Mesendoderm (in vitro differentiated cells): ENCODE data around the gene CCDC196.
"Not testable (repeated sequence)": the region's sequence is repeated elsewhere in the genome, so short reads cannot be mapped to it uniquely, and the experiment has no call there.

ENCODE experiments used
- DNase-seq: peaks from one replicate; pipeline ENCODE4 v3.0.0; 2013
- H2AK5ac ChIP-seq: 2 replicates; pipeline ENCODE4 v1.6.1; 2013; ENCODE audit warnings: low read length, inconsistent platforms
- H2BK120ac ChIP-seq: 2 replicates; pipeline ENCODE4 v1.6.1; 2013; ENCODE audit warnings: low read depth, mild to moderate bottlenecking, low read length, moderate library complexity, mixed read lengths
- H2BK15ac ChIP-seq: replicated peaks from 2 replicates; pipeline ENCODE4 v1.6.1; 2013; ENCODE audit warnings: low read depth, mild to moderate bottlenecking, moderate library complexity
- H2BK5ac ChIP-seq: 2 replicates; pipeline ENCODE4 v1.6.1; 2013; ENCODE audit warnings: low read length, inconsistent platforms
- H3K18ac ChIP-seq: 2 replicates; pipeline ENCODE4 v1.6.1; 2013; ENCODE audit warnings: mild to moderate bottlenecking, low read length, mixed read lengths
- H3K23ac ChIP-seq: one replicate; pipeline ENCODE4 v1.6.1; 2013; ENCODE audit warnings: low read length
- H3K27ac ChIP-seq: 2 replicates; pipeline ENCODE4 v1.5.1; 2013; ENCODE audit warnings: low read depth, mild to moderate bottlenecking, inconsistent platforms, low read length, moderate library complexity
- H3K27me3 ChIP-seq: 2 replicates; pipeline ENCODE4 v1.6.1; 2013; ENCODE audit warnings: low read length, control low read depth, mild to moderate bottlenecking, inconsistent platforms; ENCODE audit not compliant: insufficient read depth, poor library complexity
- H3K36me3 ChIP-seq: 2 replicates; pipeline ENCODE4 v1.6.1; 2013; ENCODE audit warnings: low read length, inconsistent platforms; ENCODE audit not compliant: control insufficient read depth, insufficient read depth
- H3K4ac ChIP-seq: one replicate; pipeline ENCODE4 v1.6.1; 2013; ENCODE audit warnings: low read depth, mild to moderate bottlenecking, low read length, moderate library complexity
- H3K4me1 ChIP-seq: 2 replicates; pipeline ENCODE4 v1.6.1; 2013; ENCODE audit warnings: low read depth, low read length, inconsistent platforms; ENCODE audit not compliant: control insufficient read depth
- H3K4me2 ChIP-seq: 2 replicates; pipeline ENCODE4 v1.6.1; 2013; ENCODE audit warnings: low read length
- H3K4me3 ChIP-seq: 2 replicates; pipeline ENCODE4 v1.5.1; 2013; ENCODE audit warnings: mild to moderate bottlenecking, low read length
- H3K56ac ChIP-seq: one replicate; pipeline ENCODE4 v1.6.1; 2013; ENCODE audit warnings: low read length
- H3K79me1 ChIP-seq: 2 replicates; pipeline ENCODE4 v1.6.1; 2013; ENCODE audit warnings: low read length, inconsistent platforms
- H3K79me2 ChIP-seq: 2 replicates; pipeline ENCODE4 v1.6.1; 2013; ENCODE audit warnings: mild to moderate bottlenecking, low read length; ENCODE audit not compliant: control insufficient read depth, insufficient read depth
- H3K9ac ChIP-seq: 2 replicates; pipeline ENCODE4 v1.6.1; 2013; ENCODE audit warnings: low read length, inconsistent platforms
- H4K5ac ChIP-seq: one replicate; pipeline ENCODE4 v1.6.1; 2013; ENCODE audit warnings: low read length
- H4K8ac ChIP-seq: one replicate; pipeline ENCODE4 v1.6.1; 2013; ENCODE audit warnings: low read depth, mild to moderate bottlenecking, control low read depth, low read length, moderate library complexity
- WGBS: extraction: QIAGEN DNeasy Blood & Tissue Kit; methylation state at CpG from one replicate; pipeline ENCODE4 v1.1.7; 2013; ENCODE audit warnings: low lambda C conversion rate, missing lambda C conversion rate; ENCODE audit not compliant: insufficient coverage; ENCODE audit errors: extremely low coverage; 5-methylcytosine and 5-hydroxymethylcytosine counted together

The CCDC196 gene

GRCh38 chr14:66496188-66496807, 10.1 kb downstream of the CCDC196 start:
- no CpG with 5 or more reads among the region's 4 CpGs for WGBS
- H3K23ac ChIP-seq = no peak overlapping the region
- no peak overlapping the region for H3K56ac ChIP-seq
- H2BK5ac ChIP-seq = no peak overlapping the region
- no peaks in the 10 kb centered on the region for H3K27me3 ChIP-seq
- no peak overlapping the region for H4K5ac ChIP-seq
- no peak overlapping the region for H2AK5ac ChIP-seq
- H2BK120ac ChIP-seq = no peak overlapping the region
- H3K18ac ChIP-seq = no peak overlapping the region
- no peak overlapping the region for H3K4me3 ChIP-seq
- DNase-seq = no peak
- H3K27ac ChIP-seq = no peak overlapping the region
- H3K79me2 ChIP-seq = no peaks in the 10 kb centered on the region
- no peaks in the 10 kb centered on the region for H3K4me1 ChIP-seq
- H3K36me3 ChIP-seq = no peaks in the 10 kb centered on the region
- H3K9ac ChIP-seq = no peak overlapping the region
- no peak overlapping the region for H3K4me2 ChIP-seq
- no peaks in the 10 kb centered on the region for H3K79me1 ChIP-seq
- no peak overlapping the region for H3K4ac ChIP-seq
- no peak overlapping the region for H2BK15ac ChIP-seq
- no peak overlapping the region for H4K8ac ChIP-seq

- Histone ChIP-seq H3K18ac (no peak overlapping the region), H3K36me3 (no peaks in the 10 kb centered on the region), H3K4me1 (no peaks in the 10 kb centered on the region), H2BK15ac (no peak overlapping the region), H3K27ac (no peak overlapping the region), H3K56ac (no peak overlapping the region), H4K8ac (no peak overlapping the region), H2BK5ac (no peak overlapping the region), H2BK120ac (no peak overlapping the region), H3K79me2 (no peaks in the 10 kb centered on the region), H3K79me1 (no peaks in the 10 kb centered on the region), H3K27me3 (no peaks in the 10 kb centered on the region), H2AK5ac (no peak overlapping the region), H3K9ac (no peak overlapping the region), H3K23ac (no peak overlapping the region), H3K4me3 (no peak overlapping the region), H3K4ac (no peak overlapping the region), H4K5ac (no peak overlapping the region), H3K4me2 (no peak overlapping the region)
- no peak for DNase-seq
- no CpG with 5 or more reads among the region's 2 CpGs for WGBS
Measured at GRCh38 chr14:66496911-66497310, 10.7 kb downstream of the CCDC196 start.

- no CpG with 5 or more reads among the region's 3 CpGs for whole genome bisulfite sequencing
- no peaks in the 10 kb centered on the region for H3K4me1 ChIP-seq
Measured at GRCh38 chr14:66498311-66498710, 12.1 kb downstream of the CCDC196 start.

GRCh38 chr14:66501592-66501991, 15.4 kb downstream of the CCDC196 start:
- no peak overlapping the region for H2BK5ac ChIP-seq
- H2BK120ac ChIP-seq = no peak overlapping the region
- H4K5ac ChIP-seq = no peak overlapping the region
- no peak overlapping the region for H3K9ac ChIP-seq
- no peaks in the 10 kb centered on the region for H3K79me2 ChIP-seq
- no peaks in the 10 kb centered on the region for H3K36me3 ChIP-seq
- WGBS = no CpG with 5 or more reads among the region's 4 CpGs
- DNase-seq = no peak
- H3K79me1 ChIP-seq = no peaks in the 10 kb centered on the region
- H2AK5ac ChIP-seq = no peak overlapping the region
- H3K4ac ChIP-seq = no peak overlapping the region
- no peak overlapping the region for H3K27ac ChIP-seq
- no peak overlapping the region for H3K4me2 ChIP-seq
- no peak overlapping the region for H3K23ac ChIP-seq
- no peak overlapping the region for H3K4me3 ChIP-seq
- H3K18ac ChIP-seq = no peak overlapping the region
- H3K27me3 ChIP-seq = no peaks in the 10 kb centered on the region
- H4K8ac ChIP-seq = no peak overlapping the region
- H3K56ac ChIP-seq = no peak overlapping the region
- H2BK15ac ChIP-seq = no peak overlapping the region
- H3K4me1 ChIP-seq = no peaks in the 10 kb centered on the region

More at GRCh38 chr14:66498311-66498710, 12.1 kb downstream of the CCDC196 start:
- Histone ChIP-seq H2BK15ac (no peak overlapping the region), H3K9ac (no peak overlapping the region), H3K27ac (no peak overlapping the region), H2BK120ac (no peak overlapping the region), H3K79me2 (no peaks in the 10 kb centered on the region), H3K36me3 (no peaks in the 10 kb centered on the region), H3K4me3 (no peak overlapping the region), H3K56ac (no peak overlapping the region), H3K27me3 (no peaks in the 10 kb centered on the region), H2AK5ac (no peak overlapping the region), H4K8ac (no peak overlapping the region), H3K4me2 (no peak overlapping the region), H4K5ac (no peak overlapping the region), H2BK5ac (no peak overlapping the region), H3K18ac (no peak overlapping the region), H3K4ac (no peak overlapping the region), H3K79me1 (no peaks in the 10 kb centered on the region), H3K23ac (no peak overlapping the region)
- peak; percentile 68 for DNase-seq

- H3K23ac ChIP-seq, H3K56ac ChIP-seq, H2BK15ac ChIP-seq, H3K4me1 ChIP-seq, H3K4me2 ChIP-seq, H2BK120ac ChIP-seq, H3K36me3 ChIP-seq, H2BK5ac ChIP-seq, DNase-seq, H2AK5ac ChIP-seq, H3K79me1 ChIP-seq, H3K4me3 ChIP-seq, H3K27me3 ChIP-seq, H3K27ac ChIP-seq, H3K79me2 ChIP-seq, H3K18ac ChIP-seq, H4K5ac ChIP-seq, H4K8ac ChIP-seq, H3K4ac ChIP-seq, H3K9ac ChIP-seq: not testable (repeated sequence)
- WGBS = no CpG with 5 or more reads among the region's 5 CpGs
Measured at GRCh38 chr14:66502836-66503235, 16.7 kb downstream of the CCDC196 start.

GRCh38 chr14:66503532-66503931, 17.4 kb downstream of the CCDC196 start:
- Histone ChIP-seq H2AK5ac (no peak overlapping the region), H2BK120ac (no peak overlapping the region), H4K5ac (no peak overlapping the region), H3K9ac (no peak overlapping the region), H3K27me3 (no peaks in the 10 kb centered on the region), H2BK15ac (no peak overlapping the region), H3K36me3 (no peaks in the 10 kb centered on the region), H3K4me3 (no peak overlapping the region), H2BK5ac (no peak overlapping the region), H3K4ac (no peak overlapping the region), H4K8ac (no peak overlapping the region), H3K27ac (no peak overlapping the region), H3K79me2 (no peaks in the 10 kb centered on the region), H3K79me1 (no peaks in the 10 kb centered on the region), H3K23ac (no peak overlapping the region), H3K56ac (no peak overlapping the region), H3K4me1 (no peaks in the 10 kb centered on the region), H3K4me2 (no peak overlapping the region), H3K18ac (no peak overlapping the region)
- WGBS = no CpG with 5 or more reads among the region's 1 CpG
- DNase-seq = no peak
